Endodermal cell (in vitro differentiated cells): ENCODE results near the gene TRIM37. TPM values are rescaled to one million over a fixed set of nuclear protein-coding genes. Genes with fewer than 3 reads are reported as not detected.

Source experiments
- DNase-seq: peaks from one replicate; pipeline ENCODE4 v3.0.0-alpha.2; 2017
- H3K27ac ChIP-seq: 2 replicates; pipeline ENCODE4 v1.5.1; 2013; ENCODE audit warnings: mild to moderate bottlenecking, low read depth, low read length, moderate library complexity
- H3K27me3 ChIP-seq: 2 replicates; pipeline ENCODE4 v1.6.1; 2013; ENCODE audit warnings: mild to moderate bottlenecking, low read length, moderate library complexity; ENCODE audit not compliant: insufficient read depth, control insufficient read depth, poor library complexity, severe bottlenecking
- H3K36me3 ChIP-seq: 2 replicates; pipeline ENCODE4 v1.7.0; 2013; ENCODE audit warnings: mild to moderate bottlenecking, low read length, moderate library complexity; ENCODE audit not compliant: control insufficient read depth, insufficient read depth
- H3K4me1 ChIP-seq: one replicate; pipeline ENCODE4 v1.7.0; 2013; ENCODE audit warnings: low read length; ENCODE audit not compliant: control insufficient read depth, insufficient read depth
- H3K4me3 ChIP-seq: 2 replicates; pipeline ENCODE4 v1.5.1; 2013; ENCODE audit warnings: mild to moderate bottlenecking, low read length, moderate library complexity
- H3K9ac ChIP-seq: 2 replicates; pipeline ENCODE4 v1.6.1; 2013; ENCODE audit warnings: mild to moderate bottlenecking, low read length, moderate library complexity; ENCODE audit not compliant: poor library complexity, severe bottlenecking; ENCODE audit errors: extremely low read depth
- H3K9me3 ChIP-seq: 2 replicates; pipeline ENCODE4 v1.6.1; 2013; ENCODE audit warnings: mild to moderate bottlenecking, low read length, moderate library complexity; ENCODE audit not compliant: control insufficient read depth
- H3K27ac Mint-ChIP-seq: 2 replicates; pipeline ENCODE4 v1.8.0; 2020; ENCODE audit warnings: mixed read lengths
- H3K27me3 Mint-ChIP-seq: 2 replicates; pipeline ENCODE4 v1.8.0; 2021; ENCODE audit warnings: mild to moderate bottlenecking, mixed read lengths; ENCODE audit not compliant: insufficient read depth
- H3K36me3 Mint-ChIP-seq: 2 replicates; pipeline ENCODE4 v1.8.0; 2020; ENCODE audit warnings: low read depth, mixed read lengths
- H3K4me1 Mint-ChIP-seq: 2 replicates; pipeline ENCODE4 v1.8.0; 2020; ENCODE audit warnings: mixed read lengths
- H3K4me3 Mint-ChIP-seq: 2 replicates; pipeline ENCODE4 v1.8.0; 2020; ENCODE audit warnings: mild to moderate bottlenecking, moderate library complexity, mixed read lengths
- H3K9me3 Mint-ChIP-seq: 2 replicates; pipeline ENCODE4 v1.8.0; 2020; ENCODE audit warnings: mild to moderate bottlenecking, mixed read lengths
- CTCF ChIP-seq: fragments of 200-600 bp; sonication (generic); conservative IDR thresholded peaks from 2 replicates; pipeline ENCODE4 v1.5.0; 2021; ENCODE audit warnings: antibody characterized with exemption, mild to moderate bottlenecking
- WGBS, 2 experiments: methylation state at CpG; one replicate each; pipeline versions ENCODE4 v1.1.5 to v1.1.7; 2013; ENCODE audit warnings: missing lambda C conversion rate in 2 of 2, mixed read lengths in 1 of 2; ENCODE audit not compliant: insufficient coverage in 1 of 2, insufficient read length in 1 of 2; 5-methylcytosine and 5-hydroxymethylcytosine counted together
- total RNA-seq, 2 donors: library from RNA; stranded (reverse); fragmentation: NEBNext Ultra II Directional in 1 of 2; extraction: Animal tissue kit (Norgen Biotek cat#: 25700) in 1 of 2; gene quantifications; 2 replicates in 1 of 2; 3 replicates in 1 of 2; pipeline ENCODE4 v1.2.1, GENCODE V29; 2021

Gene TRIM37
- total RNA-seq, 2 donors from 2014 or later: 43.6 to 64.6 TPM

DNA sequence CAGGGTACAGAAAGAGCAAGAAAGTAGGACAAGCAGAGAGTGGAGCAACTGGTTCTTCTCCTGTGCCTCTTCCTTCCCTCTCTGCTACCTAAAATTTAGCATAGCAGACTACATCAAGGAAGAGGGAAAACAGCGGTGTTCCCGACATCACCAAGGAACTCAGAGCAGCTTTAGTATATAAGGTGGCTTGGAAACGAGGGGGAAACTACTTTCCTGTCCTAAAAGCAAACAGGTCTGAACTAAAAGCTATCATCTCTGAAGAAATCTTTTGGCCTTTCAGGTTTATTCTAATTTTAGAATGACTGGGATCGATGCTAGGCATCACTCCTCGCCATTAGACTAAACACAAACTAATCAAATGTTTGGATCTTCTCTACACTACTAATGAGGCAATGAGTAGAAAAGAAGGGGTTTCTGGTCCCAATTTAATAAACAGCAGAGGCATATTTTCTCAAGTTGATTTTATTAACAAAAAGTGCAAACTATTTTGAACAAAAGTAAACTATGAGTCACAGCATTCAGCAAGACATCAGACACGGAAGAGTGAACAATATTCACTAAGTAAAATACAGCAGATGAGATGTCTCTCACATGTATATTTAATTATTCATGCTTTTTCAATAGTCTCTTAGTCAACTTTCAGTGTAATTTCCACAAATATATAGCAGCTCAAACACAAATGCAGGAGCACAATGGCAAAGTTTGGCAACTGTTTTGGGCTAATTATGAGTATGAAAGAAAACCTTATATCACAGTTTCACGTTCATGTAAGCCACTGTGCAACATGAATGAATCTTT lies 108.7 kb downstream of the TRIM37 start:
- H3K4me1 ChIP-seq: no peaks in the 10 kb centered on the region
- peaks cover 29% of the 10 kb centered on the region for H3K36me3 Mint-ChIP-seq
- no peaks in the 10 kb centered on the region for H3K9me3 ChIP-seq
- no peaks in the 10 kb centered on the region for H3K27me3 ChIP-seq
- no peak for TF ChIP-seq CTCF
- H3K27ac ChIP-seq: no peak overlapping the region
- no peak overlapping the region for H3K9ac ChIP-seq
- no peak for DNase-seq
- no peak overlapping the region for H3K4me3 Mint-ChIP-seq
- H3K36me3 ChIP-seq: peaks cover 31% of the 10 kb centered on the region
- no peaks in the 10 kb centered on the region for H3K27me3 Mint-ChIP-seq
- H3K4me1 Mint-ChIP-seq: peaks cover 6% of the 10 kb centered on the region
- no peaks in the 10 kb centered on the region for H3K9me3 Mint-ChIP-seq
- H3K4me3 ChIP-seq: no peak overlapping the region
- no peak overlapping the region for H3K27ac Mint-ChIP-seq
- WGBS, 2 experiments: 93% methylated on average over 3 to 6 of the region's 7 CpGs

DNA sequence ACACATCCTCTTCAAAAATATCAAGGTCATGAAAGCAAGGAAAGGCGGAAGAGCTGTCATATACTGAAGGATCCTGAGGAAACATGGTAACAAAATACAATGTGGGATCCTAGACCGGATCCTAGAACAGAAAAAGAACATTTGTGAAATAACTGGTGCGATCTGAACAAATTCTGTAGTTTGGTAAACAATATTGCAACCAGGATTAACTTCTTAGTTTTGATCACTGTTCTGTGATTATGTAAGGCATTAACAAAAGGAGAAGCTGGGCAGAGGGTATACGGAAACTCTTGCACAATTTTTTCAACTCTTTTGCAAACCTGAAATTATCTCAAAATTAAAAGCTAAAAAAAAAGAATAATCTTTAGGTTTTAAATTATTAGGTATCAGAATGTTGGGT lies 109.7 kb downstream of the TRIM37 start:
- H3K4me3 Mint-ChIP-seq: no peak overlapping the region

GRCh38 chr17:58995247-58995940 lies 111.3 kb downstream of the TRIM37 start:
- DNase-seq: no peak
- Mint-ChIP-seq H3K9me3 (no peaks in the 10 kb centered on the region), H3K36me3 (peaks cover 24% of the 10 kb centered on the region), H3K4me1 (peaks cover 6% of the 10 kb centered on the region), H3K27ac (no peak overlapping the region), H3K4me3 (no peak overlapping the region), H3K27me3 (no peaks in the 10 kb centered on the region)
- whole genome bisulfite sequencing, 2 experiments: 98 to 100% methylated on average over 5 to 7 of the region's 7 CpGs
- no peaks in the 10 kb centered on the region for H3K9me3 ChIP-seq
- no peaks in the 10 kb centered on the region for H3K27me3 ChIP-seq
- H3K27ac ChIP-seq: no peak overlapping the region
- H3K36me3 ChIP-seq: peaks cover 25% of the 10 kb centered on the region
- no peak overlapping the region for H3K9ac ChIP-seq
- no peaks in the 10 kb centered on the region for H3K4me1 ChIP-seq
- H3K4me3 ChIP-seq: no peak overlapping the region
- no peak for TF ChIP-seq CTCF

More for the DNA sequence above, 109.7 kb downstream of the TRIM37 start:
- Mint-ChIP-seq H3K4me1 (peaks cover 6% of the 10 kb centered on the region), H3K9me3 (no peaks in the 10 kb centered on the region), H3K27me3 (no peaks in the 10 kb centered on the region), H3K36me3 (peaks cover 33% of the 10 kb centered on the region), H3K27ac (no peak overlapping the region)
- Histone ChIP-seq H3K27ac (no peak overlapping the region), H3K27me3 (no peaks in the 10 kb centered on the region), H3K9me3 (no peaks in the 10 kb centered on the region), H3K4me3 (no peak overlapping the region), H3K9ac (no peak overlapping the region), H3K36me3 (peaks cover 31% of the 10 kb centered on the region), H3K4me1 (no peaks in the 10 kb centered on the region)
- DNase-seq: no peak
- no peak for TF ChIP-seq CTCF
- 94 to 95% methylated on average over 3 to 4 of the region's 4 CpGs for WGBS, 2 experiments
